ENCODE measurements around the gene ANKRD13B. TPM values are rescaled to one million over a fixed set of nuclear protein-coding genes. Genes with fewer than 3 reads are reported as not detected.
A peak's percentile ranks its signal among the peaks of the same experiment; 100 is the strongest.

Gene ANKRD13B
- total and polyA plus RNA-seq, 9 donors: 3.6 to 23.4 (median 12.0) TPM

DNA sequence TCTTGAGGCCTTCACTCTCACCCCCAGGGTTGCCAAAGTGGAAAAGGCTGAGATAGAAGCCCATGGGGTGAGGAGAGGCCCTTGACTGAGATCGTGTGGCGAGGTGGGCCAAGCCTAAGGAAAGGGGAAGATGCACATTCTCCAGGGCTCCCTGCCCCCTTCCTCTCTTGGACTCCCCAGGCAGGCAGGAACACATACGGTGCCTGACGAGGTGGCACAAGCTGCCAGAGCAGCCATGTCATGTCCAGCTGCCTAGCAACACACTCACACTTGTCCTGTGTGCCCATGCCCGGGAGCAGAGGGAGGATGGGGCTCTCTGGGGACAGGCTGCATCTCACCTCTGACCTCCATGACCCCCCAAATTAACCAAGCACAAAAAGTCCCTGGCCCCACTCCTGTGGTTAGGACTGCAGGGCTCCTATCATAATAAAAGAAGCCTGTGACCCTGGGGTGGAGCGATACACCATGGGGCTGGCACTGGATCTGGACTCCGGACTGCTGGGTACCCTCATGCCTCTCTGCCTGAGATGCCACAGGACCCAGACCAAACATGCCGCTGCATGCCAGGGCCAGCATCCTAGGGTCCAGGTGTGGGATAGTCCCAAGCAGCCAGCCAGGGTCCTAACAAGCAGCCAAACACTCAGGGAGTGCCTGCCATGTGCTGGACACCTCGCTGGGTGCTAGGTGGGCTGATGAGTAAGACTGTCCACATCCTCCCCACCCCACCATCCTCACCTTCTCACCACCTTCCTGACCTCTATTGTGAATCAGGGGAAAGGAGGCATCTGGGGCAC is 6.1 kb upstream of the ANKRD13B start:
- peak in 1 of 5 donors; percentile 20 for DNase-seq
- intact Hi-C loops (cut with DNase I): loop anchor here in 1 of 4 donors (10.0 kb wide), 1 partner anchor 338 kb away; no protein-coding TSS in a partner anchor
- H3K27ac ChIP-seq: no peak overlapping the region

DNA sequence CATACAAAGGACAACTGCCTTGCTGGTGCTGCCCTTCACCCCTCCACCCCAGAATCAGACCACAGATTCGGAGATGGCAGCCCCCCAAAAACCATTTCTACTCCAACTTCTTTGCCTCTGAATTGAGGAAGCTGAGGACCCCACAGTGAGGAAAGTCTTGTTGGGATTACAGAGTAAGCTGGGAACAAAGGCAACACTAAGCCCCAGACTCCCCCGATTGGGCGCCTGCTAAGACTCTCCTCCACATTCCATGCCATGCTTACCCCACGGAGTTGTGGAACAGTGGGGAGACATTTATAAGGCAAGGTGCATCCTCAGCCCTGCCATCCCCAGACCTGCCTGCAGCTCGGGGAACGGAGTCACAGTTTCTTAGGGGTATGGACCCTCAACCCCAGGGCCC is 5.3 kb upstream of the ANKRD13B start:
- H3K36me3 ChIP-seq: no peaks in the 10 kb centered on the region
- no peaks in the 10 kb centered on the region for H3K9me3 ChIP-seq
- peaks cover 20% of the 10 kb centered on the region for H3K4me1 ChIP-seq (ENCODE audit: insufficient read depth)
- H3K27me3 ChIP-seq: no peaks in the 10 kb centered on the region
- intact Hi-C loops (cut with DNase I): loop anchor here in 1 of 4 donors (10.0 kb wide), 1 partner anchor 337 kb away; no protein-coding TSS in a partner anchor
- H3K4me3 ChIP-seq: no peak overlapping the region
- peak in 3 of 5 donors; percentile 9 to 19 (median 16) for DNase-seq
- peak overlapping the region in 1 of 2 donors; percentile 45 for H3K27ac ChIP-seq
- TF ChIP-seq, protein P1, sequence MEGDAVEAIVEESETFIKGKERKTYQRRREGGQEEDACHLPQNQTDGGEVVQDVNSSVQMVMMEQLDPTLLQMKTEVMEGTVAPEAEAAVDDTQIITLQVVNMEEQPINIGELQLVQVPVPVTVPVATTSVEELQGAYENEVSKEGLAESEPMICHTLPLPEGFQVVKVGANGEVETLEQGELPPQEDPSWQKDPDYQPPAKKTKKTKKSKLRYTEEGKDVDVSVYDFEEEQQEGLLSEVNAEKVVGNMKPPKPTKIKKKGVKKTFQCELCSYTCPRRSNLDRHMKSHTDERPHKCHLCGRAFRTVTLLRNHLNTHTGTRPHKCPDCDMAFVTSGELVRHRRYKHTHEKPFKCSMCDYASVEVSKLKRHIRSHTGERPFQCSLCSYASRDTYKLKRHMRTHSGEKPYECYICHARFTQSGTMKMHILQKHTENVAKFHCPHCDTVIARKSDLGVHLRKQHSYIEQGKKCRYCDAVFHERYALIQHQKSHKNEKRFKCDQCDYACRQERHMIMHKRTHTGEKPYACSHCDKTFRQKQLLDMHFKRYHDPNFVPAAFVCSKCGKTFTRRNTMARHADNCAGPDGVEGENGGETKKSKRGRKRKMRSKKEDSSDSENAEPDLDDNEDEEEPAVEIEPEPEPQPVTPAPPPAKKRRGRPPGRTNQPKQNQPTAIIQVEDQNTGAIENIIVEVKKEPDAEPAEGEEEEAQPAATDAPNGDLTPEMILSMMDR (IDR thresholded peaks at IDR 0.05): no peak
- no peak for TF ChIP-seq EP300 (IDR thresholded peaks at IDR 0.05)
- TF ChIP-seq POLR2A (IDR thresholded peaks at IDR 0.05): no peak
- 79 to 87% (median 80%) methylated on average over 6 of the region's 6 CpGs for WGBS, 3 donors

More for the DNA sequence above, 6.1 kb upstream of the ANKRD13B start:
- TF ChIP-seq POLR2A (IDR thresholded peaks at IDR 0.05) (no peak), EP300 (IDR thresholded peaks at IDR 0.05) (no peak)
- TF ChIP-seq, protein P1 (IDR thresholded peaks at IDR 0.05): no peak
- no peaks in the 10 kb centered on the region for H3K9me3 ChIP-seq
- H3K4me3 ChIP-seq: no peak overlapping the region
- H3K4me1 ChIP-seq (ENCODE audit: insufficient read depth): peaks cover 17% of the 10 kb centered on the region
- H3K36me3 ChIP-seq: no peaks in the 10 kb centered on the region
- no peaks in the 10 kb centered on the region for H3K27me3 ChIP-seq
- WGBS, 3 donors: 81 to 83% (median 83%) methylated on average over 9 of the region's 9 CpGs

DNA sequence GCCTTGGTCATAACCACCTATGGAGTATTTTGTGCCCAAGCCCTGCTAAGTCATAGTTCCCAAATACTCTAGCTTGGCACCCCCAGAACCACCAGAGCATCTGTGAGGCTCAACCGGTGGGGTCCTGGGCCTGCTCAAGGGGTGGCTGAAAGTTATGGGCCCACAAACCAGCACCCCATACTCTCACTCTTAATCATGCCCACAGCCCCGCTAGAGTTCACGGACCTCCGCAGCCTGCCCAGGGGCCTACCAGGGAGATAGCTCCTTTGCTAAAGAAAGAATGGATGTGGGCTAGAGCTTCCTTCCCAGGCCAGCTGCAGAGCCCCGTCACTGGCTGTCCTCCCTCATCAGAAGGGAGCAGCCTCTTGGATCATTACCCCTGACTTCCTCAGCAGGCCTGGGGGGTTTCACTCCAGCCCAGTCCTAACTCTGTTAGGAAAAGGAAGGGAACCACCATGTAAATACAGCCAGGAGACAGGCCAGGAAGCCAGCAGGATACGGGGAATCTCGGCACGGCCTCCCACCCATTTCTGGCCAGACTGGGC is 4.8 kb upstream of the ANKRD13B start:
- DNase-seq: peak in 1 of 5 donors; percentile 16
- intact Hi-C loops (cut with DNase I): loop anchor here in 1 of 4 donors (10.0 kb wide), 1 partner anchor 337 kb away; no protein-coding TSS in a partner anchor
- 28 to 34% (median 29%) methylated on average over 8 of the region's 8 CpGs for WGBS, 3 donors
- TF ChIP-seq, protein P1 (IDR thresholded peaks at IDR 0.05): no peak
- TF ChIP-seq EP300 (IDR thresholded peaks at IDR 0.05) (no peak), POLR2A (IDR thresholded peaks at IDR 0.05) (no peak)
- H3K27me3 ChIP-seq: no peaks in the 10 kb centered on the region
- H3K27ac ChIP-seq: peak overlapping the region; percentile 45 to 55
- H3K9me3 ChIP-seq: no peaks in the 10 kb centered on the region
- peak overlapping the region; percentile 86 for H3K4me3 ChIP-seq
- peaks cover 22% of the 10 kb centered on the region for H3K4me1 ChIP-seq (ENCODE audit: insufficient read depth)
- no peaks in the 10 kb centered on the region for H3K36me3 ChIP-seq

DNA sequence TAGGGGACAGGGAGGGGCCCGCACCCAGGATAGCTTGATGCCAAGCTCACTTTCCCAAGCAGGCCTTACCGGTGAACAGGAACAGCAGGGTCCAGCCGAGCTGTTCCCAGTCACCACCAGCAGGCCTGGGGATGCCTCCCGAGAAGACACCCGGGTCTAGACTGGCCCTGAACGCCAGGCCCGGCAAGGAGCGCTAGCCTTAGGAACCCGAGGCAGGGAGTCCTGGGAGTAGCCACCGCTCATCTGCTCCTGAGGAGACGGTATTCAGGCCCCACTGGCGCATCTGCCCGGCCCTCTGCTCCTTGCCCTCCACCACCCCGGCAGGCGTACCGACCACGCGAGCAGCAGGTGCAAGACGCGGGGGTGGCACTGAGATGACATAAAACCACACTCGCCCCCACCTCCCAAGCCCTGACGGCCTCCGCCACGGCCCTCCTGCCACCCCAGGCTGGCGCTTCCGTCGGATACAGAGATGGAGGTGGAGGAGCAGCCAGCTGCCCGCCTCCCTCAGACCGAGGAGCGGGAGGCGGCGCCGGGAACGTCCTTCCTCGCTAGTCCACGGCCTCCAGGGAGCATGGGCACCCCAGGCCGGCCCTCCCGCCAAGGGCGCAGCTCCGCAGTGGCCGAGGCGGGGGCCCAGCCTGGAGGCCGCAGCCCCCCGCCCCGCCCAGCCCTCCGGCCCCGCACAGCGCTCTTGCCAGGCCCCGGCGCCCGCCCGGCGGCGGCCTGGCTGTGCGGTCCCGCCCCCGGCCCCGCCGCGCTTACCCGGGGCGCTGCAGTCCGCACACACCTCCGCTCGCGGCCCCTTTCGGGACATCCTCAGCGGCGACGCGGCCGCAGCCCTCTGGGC is 4.1 kb upstream of the ANKRD13B start:
- H3K36me3 ChIP-seq: no peaks in the 10 kb centered on the region
- 1% methylated on average over 34 to 72 of the region's 72 CpGs for WGBS, 3 donors
- DNase-seq: peak in 4 of 5 donors; percentile 28 to 62 (median 52)
- H3K4me1 ChIP-seq (ENCODE audit: insufficient read depth): peaks cover 22% of the 10 kb centered on the region
- intact Hi-C loops (cut with DNase I): loop anchor here in 1 of 4 donors (10.0 kb wide), 1 partner anchor 336 kb away; no protein-coding TSS in a partner anchor
- peak overlapping the region; percentile 45 to 55 for H3K27ac ChIP-seq
- H3K4me3 ChIP-seq: peak overlapping the region; percentile 86
- TF ChIP-seq EP300 (IDR thresholded peaks at IDR 0.05) (no peak), POLR2A (IDR thresholded peaks at IDR 0.05) (no peak)
- TF ChIP-seq, protein P1 (IDR thresholded peaks at IDR 0.05): no peak
- no peaks in the 10 kb centered on the region for H3K27me3 ChIP-seq
- H3K9me3 ChIP-seq: no peaks in the 10 kb centered on the region
